GM12875 (cell line): ENCODE results near the gene COPG2.

ENCODE experiments used
- H3K4me3 ChIP-seq: one replicate; pipeline ENCODE4 v1.5.1; 2011; ENCODE audit warnings: low read depth, low read length, control low read depth
- CTCF ChIP-seq: IDR thresholded peaks from 2 replicates; pipeline ENCODE4 v1.5.1; 2011; ENCODE audit warnings: low read depth, mild to moderate bottlenecking, control low read depth, inconsistent platforms, low read length, moderate library complexity, borderline replicate concordance; ENCODE audit not compliant: insufficient read depth

The COPG2 gene

GRCh38 chr7:130488392-130489139, 180.0 kb downstream of the COPG2 start:
- TF ChIP-seq CTCF, result no peak

GRCh38 chr7:130486954-130487436, 181.6 kb downstream of the COPG2 start:
- peak overlapping the region; percentile 51 for H3K4me3 ChIP-seq
- TF ChIP-seq CTCF, result no peak

More at GRCh38 chr7:130488392-130489139, 180.0 kb downstream of the COPG2 start:
- no peak overlapping the region for H3K4me3 ChIP-seq

- peak; percentile 76 for TF ChIP-seq CTCF
- peak overlapping the region; percentile 51 for H3K4me3 ChIP-seq
Observed at GRCh38 chr7:130486114-130486953, 182.2 kb downstream of the COPG2 start.

GRCh38 chr7:130485734-130486113, 182.8 kb downstream of the COPG2 start:
- TF ChIP-seq CTCF, result no peak
- no peak overlapping the region for H3K4me3 ChIP-seq

- no peak overlapping the region for H3K4me3 ChIP-seq
- no peak for TF ChIP-seq CTCF
Observed at GRCh38 chr7:130483031-130483430, 185.5 kb downstream of the COPG2 start.

GRCh38 chr7:130481898-130482297, 186.7 kb downstream of the COPG2 start:
- TF ChIP-seq CTCF, result no peak
- H3K4me3 ChIP-seq, result no peak overlapping the region
